Measurements from ENCODE around the gene HSPA12B. TPM values are rescaled to one million over a fixed set of nuclear protein-coding genes. Genes with fewer than 3 reads are reported as not detected.

The HSPA12B gene
- total and polyA plus RNA-seq, 2 of the 13 experiments (the other 11 are each of a cell fraction or from before 2014, with no cell fraction given) = 0.01 TPM; not detected in 1

- TF ChIP-seq CBX2 (IDR thresholded peaks at IDR 0.05; ENCODE audit: low read depth, low read length) (no peak), CBX2 (CRISPR knock-in tag; IDR thresholded peaks at IDR 0.05; ENCODE audit: low read depth) (peak; percentile 23; the same call in 1 of the 2 replicates), PHF8 (CRISPR knock-in tag; IDR thresholded peaks at IDR 0.05) (peak; percentile 46; the same call in 1 of the 2 replicates), PAX8 (CRISPR knock-in tag; IDR thresholded peaks at IDR 0.05; ENCODE audit: borderline replicate concordance) (no peak), NFKBIZ (CRISPR knock-in tag; IDR thresholded peaks at IDR 0.05) (no peak), DMAP1 (CRISPR knock-in tag; IDR thresholded peaks at IDR 0.05) (no peak), ZNF547 (CRISPR knock-in tag; IDR thresholded peaks at IDR 0.05) (0 out of 2 replicates have a peak, but pooled peaks have one; percentile 25), KDM2A (CRISPR knock-in tag; IDR thresholded peaks at IDR 0.05; ENCODE audit: borderline replicate concordance, low read depth) (peak; percentile 28; the same call in 1 of the 2 replicates), POGZ (CRISPR knock-in tag; IDR thresholded peaks at IDR 0.05) (no peak; the same call in 1 of the 2 replicates), KDM1A (CRISPR knock-in tag; IDR thresholded peaks at IDR 0.05) (0 out of 2 replicates have a peak, but pooled peaks have one; percentile 36), MTA3 (CRISPR knock-in tag; IDR thresholded peaks at IDR 0.05) (no peak), MATR3 (CRISPR knock-in tag; IDR thresholded peaks at IDR 0.05) (no peak), NFKB2 (CRISPR knock-in tag; IDR thresholded peaks at IDR 0.05; ENCODE audit: borderline replicate concordance) (0 out of 2 replicates have a peak, but pooled peaks have one; percentile 77), SMAD9 (CRISPR knock-in tag; IDR thresholded peaks at IDR 0.05) (no peak), EZH2 (conservative IDR thresholded peaks at IDR 0.05; ENCODE audit: low read depth, low read length) (peak; percentile 92), ZNF557 (CRISPR knock-in tag; IDR thresholded peaks at IDR 0.05) (no peak), CSRNP1 (CRISPR knock-in tag; IDR thresholded peaks at IDR 0.05) (no peak), ATF5 (CRISPR knock-in tag; IDR thresholded peaks at IDR 0.05; ENCODE audit: low read depth) (no peak), HNF1B (CRISPR knock-in tag; IDR thresholded peaks at IDR 0.05) (no peak), ZNF597 (CRISPR knock-in tag; IDR thresholded peaks at IDR 0.05) (no peak), ZNF367 (CRISPR knock-in tag; IDR thresholded peaks at IDR 0.05; ENCODE audit: borderline replicate concordance) (no peak), ZNF576 (CRISPR knock-in tag; IDR thresholded peaks at IDR 0.05) (peak; percentile 72), HINFP (CRISPR knock-in tag; IDR thresholded peaks at IDR 0.05; ENCODE audit: low read depth) (no peak)
Observed at GRCh38 chr20:3777716-3778629, 45.5 kb downstream of the HSPA12B start (continued).

Data from HepG2 (cell line).